ENCODE data around the gene WDFY2. TPM values are rescaled to one million over a fixed set of nuclear protein-coding genes. Genes with fewer than 3 reads are reported as not detected.

The WDFY2 gene
- total RNA-seq, 4 donors from 2014 or later = 5.2 to 11.5 (median 8.5) TPM

DNA sequence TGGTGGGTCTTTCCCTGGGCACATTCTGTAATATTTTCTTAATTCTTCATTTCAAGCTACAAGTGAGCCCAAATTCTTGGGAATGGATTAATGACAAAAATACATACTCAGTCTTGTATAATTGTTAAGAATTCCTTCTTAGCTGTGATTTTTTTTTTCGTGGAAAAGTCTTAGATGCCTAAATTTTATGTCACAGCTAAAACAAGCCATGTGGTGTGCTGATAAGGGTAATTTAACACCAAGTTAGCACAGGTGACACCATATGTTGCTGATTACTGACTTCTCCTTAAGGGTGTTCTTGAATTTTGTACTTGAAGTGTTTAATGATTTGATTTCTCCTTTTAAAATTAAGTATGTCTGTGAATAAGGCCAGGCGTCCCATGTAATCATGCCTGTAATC, 29.3 kb downstream of the WDFY2 start:
- Histone ChIP-seq H3K27ac (no peak overlapping the region), H3K27me3 (no peaks in the 10 kb centered on the region), H3K4me1 (peaks cover 0 to 13% (median 0%) of the 10 kb centered on the region in 3 donors), H3K9me3 (no peaks in the 10 kb centered on the region), H3K4me3 (no peak overlapping the region), H3K36me3 (no peaks in the 10 kb centered on the region)
- TF ChIP-seq POLR2A (IDR thresholded peaks at IDR 0.05) = no peak
- TF ChIP-seq, protein P1, sequence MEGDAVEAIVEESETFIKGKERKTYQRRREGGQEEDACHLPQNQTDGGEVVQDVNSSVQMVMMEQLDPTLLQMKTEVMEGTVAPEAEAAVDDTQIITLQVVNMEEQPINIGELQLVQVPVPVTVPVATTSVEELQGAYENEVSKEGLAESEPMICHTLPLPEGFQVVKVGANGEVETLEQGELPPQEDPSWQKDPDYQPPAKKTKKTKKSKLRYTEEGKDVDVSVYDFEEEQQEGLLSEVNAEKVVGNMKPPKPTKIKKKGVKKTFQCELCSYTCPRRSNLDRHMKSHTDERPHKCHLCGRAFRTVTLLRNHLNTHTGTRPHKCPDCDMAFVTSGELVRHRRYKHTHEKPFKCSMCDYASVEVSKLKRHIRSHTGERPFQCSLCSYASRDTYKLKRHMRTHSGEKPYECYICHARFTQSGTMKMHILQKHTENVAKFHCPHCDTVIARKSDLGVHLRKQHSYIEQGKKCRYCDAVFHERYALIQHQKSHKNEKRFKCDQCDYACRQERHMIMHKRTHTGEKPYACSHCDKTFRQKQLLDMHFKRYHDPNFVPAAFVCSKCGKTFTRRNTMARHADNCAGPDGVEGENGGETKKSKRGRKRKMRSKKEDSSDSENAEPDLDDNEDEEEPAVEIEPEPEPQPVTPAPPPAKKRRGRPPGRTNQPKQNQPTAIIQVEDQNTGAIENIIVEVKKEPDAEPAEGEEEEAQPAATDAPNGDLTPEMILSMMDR (IDR thresholded peaks at IDR 0.05) = no peak
- TF ChIP-seq EP300 (IDR thresholded peaks at IDR 0.05) = no peak
- no peak for TF ChIP-seq POLR2AphosphoS5 (IDR thresholded peaks at IDR 0.05)
- 59 to 89% methylated on average over 2 of the region's 2 CpGs for WGBS, 2 donors (ENCODE audit: low coverage in 1 of 2)
- ATAC-seq = no peak

DNA sequence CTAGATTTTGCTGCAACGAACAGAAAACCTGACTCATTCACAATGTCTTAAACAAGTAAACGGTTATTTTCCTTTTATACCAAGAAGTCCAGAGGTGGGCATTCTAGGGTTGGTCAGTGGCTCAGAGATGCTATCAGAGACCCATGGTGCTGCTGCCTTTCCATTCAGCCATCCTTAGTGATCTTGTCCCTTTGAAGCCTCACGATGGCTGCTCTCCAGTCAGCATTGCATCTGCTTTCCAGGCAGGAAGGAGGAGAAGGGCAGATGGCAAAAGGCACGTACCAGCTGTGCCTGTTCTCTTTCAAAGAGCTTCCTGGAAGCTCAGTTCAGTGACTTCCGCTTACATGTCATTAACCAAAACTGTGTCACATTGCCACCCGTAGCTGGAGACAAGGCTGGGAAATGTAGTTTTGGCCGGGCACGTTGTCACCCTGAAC, 30.1 kb downstream of the WDFY2 start:
- H3K4me1 ChIP-seq = peaks cover 0 to 22% (median 0%) of the 10 kb centered on the region in 3 donors

DNA sequence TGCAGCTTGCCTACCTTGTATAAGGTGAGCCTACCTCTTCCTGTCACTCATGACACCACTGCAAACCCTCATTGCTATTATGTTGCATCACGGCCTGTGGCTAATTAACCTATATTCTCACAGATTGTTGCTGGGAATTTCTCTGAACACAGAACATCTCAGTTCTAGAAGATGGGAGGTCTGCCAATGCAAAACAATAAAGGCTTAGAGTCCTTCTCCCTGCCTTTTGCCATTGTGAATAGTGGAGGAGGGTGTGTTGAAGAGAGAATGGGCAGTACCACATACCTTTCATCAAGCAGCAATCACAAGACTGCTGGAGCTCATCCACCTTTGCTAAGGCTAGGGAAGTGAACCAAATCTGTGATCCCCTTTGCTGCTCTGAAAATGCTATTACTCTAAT, 34.4 kb downstream of the WDFY2 start:
- no peak for ATAC-seq
- 62% methylated on average over 1 of the region's 1 CpG; no CpG with 5 or more reads in 1 of the 2 donors for WGBS, 2 donors (ENCODE audit: low coverage in 1 of 2)
- Histone ChIP-seq H3K4me1 (peaks cover 0 to 26% (median 0%) of the 10 kb centered on the region in 3 donors), H3K27me3 (no peaks in the 10 kb centered on the region), H3K36me3 (no peaks in the 10 kb centered on the region), H3K9me3 (no peaks in the 10 kb centered on the region), H3K4me3 (no peak overlapping the region), H3K27ac (no peak overlapping the region)
- TF ChIP-seq POLR2A (IDR thresholded peaks at IDR 0.05) (no peak), EP300 (IDR thresholded peaks at IDR 0.05) (no peak), POLR2AphosphoS5 (IDR thresholded peaks at IDR 0.05) (no peak)
- TF ChIP-seq, protein P1 (IDR thresholded peaks at IDR 0.05) = no peak

More for the DNA sequence above, 30.1 kb downstream of the WDFY2 start:
- Histone ChIP-seq H3K36me3 (no peaks in the 10 kb centered on the region), H3K9me3 (no peaks in the 10 kb centered on the region), H3K27ac (no peak overlapping the region), H3K27me3 (no peaks in the 10 kb centered on the region), H3K4me3 (no peak overlapping the region)
- TF ChIP-seq POLR2AphosphoS5 (IDR thresholded peaks at IDR 0.05) (peak; percentile 27), POLR2A (IDR thresholded peaks at IDR 0.05) (no peak)
- WGBS, 2 donors (ENCODE audit: low coverage in 1 of 2) = 73 to 76% methylated on average over 5 to 7 of the region's 8 CpGs
- ATAC-seq = peak; percentile 53

DNA sequence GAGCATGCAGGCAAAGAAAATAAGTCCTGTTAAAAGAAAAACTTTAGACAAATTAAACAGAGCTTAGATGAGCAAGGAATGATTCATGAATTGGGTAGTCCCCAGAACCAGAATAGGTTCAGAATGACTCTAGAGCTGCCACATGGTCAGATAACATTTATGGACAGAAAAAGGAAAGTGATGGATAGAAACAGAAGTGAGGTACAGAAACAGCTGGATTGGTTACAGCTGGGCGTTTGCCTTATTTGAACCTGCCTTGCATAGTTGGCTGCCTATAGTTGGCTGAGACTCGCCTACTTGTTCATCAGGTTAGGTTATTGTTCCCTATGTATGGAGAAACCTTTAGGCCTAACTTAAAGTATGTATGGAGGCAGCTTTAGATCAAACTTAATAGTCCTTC, 35.4 kb downstream of the WDFY2 start:
- no peak for TF ChIP-seq EP300 (IDR thresholded peaks at IDR 0.05)
- no peak for TF ChIP-seq POLR2A (IDR thresholded peaks at IDR 0.05)
- no peak for ATAC-seq
- WGBS, 2 donors (ENCODE audit: low coverage in 1 of 2) = 17 to 60% methylated on average over 1 to 2 of the region's 2 CpGs
- no peak overlapping the region for H3K4me3 ChIP-seq
- H3K9me3 ChIP-seq = no peaks in the 10 kb centered on the region
- no peak overlapping the region for H3K27ac ChIP-seq
- no peaks in the 10 kb centered on the region for H3K27me3 ChIP-seq
- no peaks in the 10 kb centered on the region for H3K36me3 ChIP-seq
- H3K4me1 ChIP-seq = peaks cover 0 to 24% (median 0%) of the 10 kb centered on the region in 3 donors

DNA sequence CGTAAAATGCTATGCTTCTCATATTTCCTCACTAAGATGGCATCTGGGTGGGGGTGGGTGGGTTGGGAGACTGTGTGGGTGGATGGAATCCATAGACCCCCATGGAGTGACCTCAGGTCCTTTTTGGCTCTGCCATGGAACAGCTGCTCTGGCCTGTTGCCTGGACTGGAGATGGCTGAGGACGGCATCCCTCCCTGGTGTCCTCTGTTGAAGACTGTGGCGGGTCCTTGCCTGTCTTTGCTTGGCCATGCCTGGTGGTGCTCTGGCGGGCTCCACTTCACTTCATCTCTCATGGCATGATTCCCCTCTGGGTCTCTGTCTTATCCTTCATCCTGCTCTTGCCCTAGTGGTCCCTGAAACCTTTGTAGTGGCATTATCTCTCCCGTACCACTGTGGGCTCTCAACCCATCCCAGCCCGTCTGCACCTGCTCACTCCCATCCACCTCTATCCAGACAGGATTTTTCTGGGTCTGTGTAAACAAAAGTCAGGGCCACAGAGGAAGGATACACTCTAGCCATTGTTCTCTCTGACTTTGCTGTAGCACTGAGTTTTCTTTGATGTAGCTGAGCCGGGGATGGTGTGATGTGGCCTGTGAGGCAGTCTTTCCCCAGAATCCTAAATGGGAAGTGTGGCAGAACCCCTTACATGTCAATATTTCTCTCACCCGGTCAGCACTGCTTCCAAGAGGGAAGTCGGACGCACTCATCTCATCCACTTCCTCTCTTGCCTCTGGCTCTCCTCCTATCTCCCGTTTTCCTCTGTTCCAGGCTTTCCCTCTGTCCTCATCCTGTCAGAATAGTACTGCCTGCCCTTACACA, 36.1 kb downstream of the WDFY2 start:
- 64 to 76% methylated on average over 5 to 10 of the region's 11 CpGs for WGBS, 2 donors (ENCODE audit: low coverage in 1 of 2)
- ATAC-seq = peak; percentile 39
- TF ChIP-seq, protein P1 (IDR thresholded peaks at IDR 0.05) = no peak
- no peak for TF ChIP-seq EP300 (IDR thresholded peaks at IDR 0.05)
- no peak for TF ChIP-seq POLR2A (IDR thresholded peaks at IDR 0.05)
- no peak for TF ChIP-seq POLR2AphosphoS5 (IDR thresholded peaks at IDR 0.05)
- Histone ChIP-seq H3K4me1 (peaks cover 0 to 29% (median 0%) of the 10 kb centered on the region in 3 donors), H3K4me3 (no peak overlapping the region), H3K27me3 (no peaks in the 10 kb centered on the region), H3K27ac (no peak overlapping the region), H3K36me3 (no peaks in the 10 kb centered on the region), H3K9me3 (no peaks in the 10 kb centered on the region)

DNA sequence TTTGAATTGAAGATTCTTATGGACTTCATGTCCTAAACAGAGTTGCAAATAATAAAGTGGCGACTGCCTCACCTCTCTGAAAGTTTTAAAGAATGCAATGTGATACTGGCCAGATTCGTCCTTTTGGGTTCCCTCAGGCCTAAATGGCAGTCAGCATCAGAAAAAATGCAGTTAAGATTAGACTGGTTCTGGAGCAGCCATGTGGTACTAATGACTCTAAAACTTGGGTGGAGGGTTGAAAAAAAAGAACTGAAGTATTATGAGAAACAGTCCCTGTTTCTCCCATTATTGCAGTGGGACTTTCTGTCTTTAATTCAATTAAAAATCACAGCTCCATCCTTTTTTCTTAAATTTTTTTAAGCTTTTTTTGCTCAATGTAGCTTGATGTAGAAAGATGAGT, 37.3 kb downstream of the WDFY2 start:
- Histone ChIP-seq H3K4me3 (no peak overlapping the region), H3K27me3 (no peaks in the 10 kb centered on the region), H3K9me3 (no peaks in the 10 kb centered on the region), H3K27ac (no peak overlapping the region), H3K4me1 (peaks cover 0 to 40% (median 3%) of the 10 kb centered on the region in 3 donors), H3K36me3 (no peaks in the 10 kb centered on the region)
- no peak for ATAC-seq
- TF ChIP-seq POLR2AphosphoS5 (IDR thresholded peaks at IDR 0.05) (no peak), EP300 (IDR thresholded peaks at IDR 0.05) (no peak), POLR2A (IDR thresholded peaks at IDR 0.05) (no peak)
- TF ChIP-seq, protein P1 (IDR thresholded peaks at IDR 0.05) = no peak
- WGBS, 2 donors (ENCODE audit: low coverage in 1 of 2) = 59 to 85% methylated on average over 2 of the region's 2 CpGs
